ENCODE measurements around the gene HOPX.
"Not testable (repeated sequence)": the region's sequence is repeated elsewhere in the genome, so short reads cannot be mapped to it uniquely, and the experiment has no call there.

HOPX gene

DNA sequence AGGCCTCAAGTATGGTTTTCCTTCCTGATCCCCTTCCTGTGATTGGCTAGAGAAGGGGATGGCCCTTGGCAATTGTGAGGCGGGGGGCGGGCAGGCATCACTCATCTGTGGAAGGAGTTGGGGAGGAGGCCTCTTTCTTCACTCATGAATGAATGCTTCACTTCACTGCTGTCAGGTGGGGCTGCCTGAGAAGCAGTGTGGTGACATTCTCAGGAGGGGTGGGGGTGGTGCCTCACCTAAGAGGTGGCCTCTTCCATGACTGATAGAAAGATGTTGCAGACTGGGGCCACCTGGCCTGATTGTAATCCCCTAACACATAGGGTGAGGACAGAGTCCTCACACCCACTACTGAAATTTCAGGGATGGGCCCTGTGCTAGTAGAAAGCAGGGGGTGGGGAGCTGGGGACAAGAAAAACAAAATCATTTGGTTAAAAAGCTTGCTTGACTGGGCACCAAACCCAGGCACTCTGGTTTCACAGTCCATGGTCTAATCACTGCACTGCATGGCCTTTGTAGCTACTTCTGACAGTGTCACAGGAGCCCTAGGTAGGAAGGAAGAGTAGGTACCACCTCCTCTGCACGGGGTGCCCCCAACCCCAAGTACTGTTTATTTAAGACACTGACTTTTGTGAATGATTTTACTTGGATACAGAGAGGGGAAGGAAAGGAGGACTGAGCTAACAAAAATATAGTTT lies 5.6 kb upstream of the HOPX start:
- no peak for DNase-seq

DNA sequence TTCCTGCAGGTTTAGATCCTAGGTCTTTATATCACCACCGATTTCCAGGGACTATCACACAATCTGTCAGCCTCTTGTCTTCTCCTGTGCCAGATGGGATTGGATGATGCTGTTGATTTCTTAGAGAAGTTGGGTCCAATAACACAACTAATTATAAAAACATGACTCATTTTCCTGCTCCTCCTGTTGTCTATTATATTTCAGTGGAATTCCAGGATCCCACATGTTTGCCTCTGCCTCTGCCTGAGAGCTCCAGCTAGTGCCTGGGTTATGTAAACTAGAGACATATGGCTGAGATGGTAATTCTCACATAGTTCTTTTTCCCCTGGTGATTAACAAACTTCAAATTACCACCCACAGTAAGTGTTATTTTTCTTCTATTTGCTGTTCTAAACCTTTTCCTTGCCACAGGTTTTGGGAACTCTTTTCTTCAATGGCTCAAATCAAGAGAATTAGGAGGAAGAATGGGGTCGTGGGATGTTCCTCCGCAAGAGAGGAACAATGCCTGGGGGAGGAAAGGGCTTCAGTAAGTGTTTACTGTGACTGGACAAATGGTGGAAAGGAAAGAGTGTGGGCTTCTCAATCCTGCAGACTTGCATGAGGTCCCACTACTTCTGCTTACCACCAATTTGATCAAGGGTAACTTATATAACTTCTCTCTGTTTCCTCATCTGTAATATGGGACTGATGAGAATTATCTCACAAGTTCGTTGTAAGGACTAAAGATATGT lies 3.4 kb upstream of the HOPX start:
- DNase-seq = no peak

DNA sequence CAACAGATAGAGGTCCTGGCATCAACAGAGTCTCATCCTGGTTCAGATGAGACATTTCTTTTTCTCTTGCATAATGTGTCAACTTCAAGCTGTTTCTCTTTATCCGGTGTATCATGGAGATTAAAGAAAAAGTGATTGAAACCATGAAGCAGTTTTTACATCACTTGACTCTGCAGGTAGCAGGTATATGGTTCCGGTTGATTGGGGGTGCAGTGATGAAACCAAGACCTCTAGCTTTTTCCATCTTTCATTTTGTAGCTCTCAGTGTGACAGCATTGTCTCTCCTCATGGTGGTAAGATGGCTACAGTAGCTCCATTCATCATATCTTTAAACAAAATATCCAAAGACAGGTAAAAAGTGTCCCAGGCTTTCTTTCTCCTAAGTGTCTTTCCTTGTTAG lies 2.4 kb upstream of the HOPX start:
- DNase-seq = no peak

GRCh38 chr4:56681853-56682525 lies 893 bp upstream of the HOPX start:
- no peak for DNase-seq

- DNase-seq = no peak
Observed at GRCh38 chr4:56680266-56680665, 830 bp downstream of the HOPX start.

DNA sequence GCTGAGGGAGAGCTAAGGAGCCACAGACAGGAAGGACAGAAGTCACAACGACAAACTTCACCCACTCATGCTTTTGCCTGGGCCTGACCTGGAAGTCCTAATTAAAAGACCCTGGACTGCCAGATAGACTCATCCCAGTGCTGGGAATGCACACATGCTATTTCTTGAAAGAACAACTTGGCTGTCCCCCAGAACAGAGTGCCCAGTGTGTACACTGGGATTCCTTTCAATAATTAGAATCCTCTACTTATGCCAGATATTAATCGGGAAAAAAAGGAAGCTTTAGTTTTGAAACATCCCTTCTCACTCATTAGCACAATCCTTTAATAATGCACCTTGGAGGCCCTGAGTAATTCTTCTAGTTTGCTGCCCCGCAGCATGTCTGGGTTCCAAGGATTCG lies 3.4 kb downstream of the HOPX start:
- DNase-seq = no peak

DNA sequence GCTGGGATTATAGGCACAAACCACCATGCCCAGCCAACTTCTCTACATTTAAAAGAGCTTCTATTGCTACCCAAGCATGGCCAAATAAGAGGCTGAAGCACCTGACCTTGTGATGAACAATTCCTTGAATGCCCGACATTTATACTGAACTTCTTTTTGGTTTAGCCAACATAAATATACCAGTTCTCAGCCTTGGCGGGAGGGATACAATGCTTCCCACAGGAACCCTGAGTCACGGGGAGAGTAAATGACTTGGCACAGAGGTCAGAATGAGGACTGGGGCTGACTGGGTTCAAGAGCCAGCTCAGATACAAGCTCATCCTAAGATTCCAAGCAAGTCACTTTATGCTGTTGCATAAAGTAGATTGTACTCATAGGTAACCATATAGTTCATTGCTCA lies 6.1 kb downstream of the HOPX start:
- no peak for DNase-seq

DNA sequence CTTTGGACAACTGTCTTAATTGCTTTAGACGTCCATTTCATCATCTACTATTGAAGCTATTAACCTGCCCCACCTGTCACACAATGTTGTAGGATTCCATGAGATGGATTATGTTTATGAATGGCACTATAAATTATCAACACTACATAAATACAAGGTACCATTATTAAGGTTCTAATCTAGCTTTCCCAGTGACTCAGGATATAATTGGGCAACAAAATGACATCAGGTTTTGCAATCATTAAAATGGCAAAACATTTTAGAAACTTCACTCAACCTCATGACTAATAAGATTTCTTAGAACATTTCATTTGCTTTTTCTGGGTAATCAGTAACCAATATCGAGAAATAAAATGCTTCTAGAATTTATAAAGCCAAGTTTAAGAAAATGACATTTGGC lies 9.2 kb downstream of the HOPX start:
- DNase-seq = no peak

DNA sequence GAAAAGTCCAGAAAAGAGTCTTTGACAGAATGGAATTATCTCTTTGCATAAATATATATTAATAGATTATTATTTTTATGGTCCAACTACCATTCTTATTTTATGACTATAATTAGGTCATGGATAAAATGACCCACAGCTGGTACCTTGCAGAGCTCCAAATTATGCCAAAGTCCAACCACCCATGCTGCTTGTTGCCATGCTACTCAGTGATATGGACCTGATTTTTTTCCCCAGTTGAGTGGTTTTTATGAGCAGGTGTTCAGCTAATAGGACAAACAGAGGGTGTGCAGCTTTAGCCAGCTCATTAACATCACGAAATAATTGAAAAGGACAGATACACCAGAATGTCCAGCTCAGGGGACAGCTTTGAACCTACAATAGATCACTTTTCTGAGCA lies 9.7 kb downstream of the HOPX start:
- DNase-seq = no peak

GRCh38 chr4:56668267-56668666 lies 12.8 kb downstream of the HOPX start:
- no peak for DNase-seq

GRCh38 chr4:56667396-56667795 lies 13.7 kb downstream of the HOPX start:
- DNase-seq = not testable (repeated sequence)

GRCh38 chr4:56666279-56666678 lies 14.8 kb downstream of the HOPX start:
- no peak for DNase-seq

GRCh38 chr4:56665781-56666180 lies 15.3 kb downstream of the HOPX start:
- no peak for DNase-seq

DNA sequence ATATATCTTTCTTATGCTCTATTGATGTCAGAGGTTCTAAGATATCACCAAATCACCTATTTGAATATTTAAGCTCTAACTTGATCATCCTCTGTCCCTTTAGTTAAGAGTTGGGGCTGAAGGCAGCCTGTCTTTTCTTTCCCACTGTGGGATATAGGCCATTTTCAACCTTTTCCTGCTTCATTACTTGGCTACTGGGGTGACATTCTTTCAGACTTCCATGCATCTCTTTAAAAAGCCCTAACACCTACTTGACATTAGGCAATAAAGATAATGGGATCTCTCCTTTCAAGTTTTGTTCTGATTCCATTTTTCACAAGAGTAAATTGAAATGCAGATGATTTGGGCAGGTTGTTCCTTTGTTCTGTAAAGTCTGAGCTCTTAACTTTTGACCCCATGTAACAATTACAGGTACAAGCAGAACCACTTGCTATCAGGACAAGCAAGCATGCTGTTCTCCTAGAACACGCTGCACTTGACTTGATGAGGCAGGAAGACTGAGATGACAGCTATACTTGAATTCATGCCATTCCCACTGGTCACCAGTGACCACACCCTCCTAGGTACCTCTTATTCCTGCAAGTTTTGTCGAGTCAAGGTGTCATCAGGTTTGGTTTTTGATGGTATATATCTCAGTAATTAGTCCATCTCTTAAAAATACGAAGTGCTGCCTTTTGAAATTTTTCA lies 18.2 kb downstream of the HOPX start:
- no peak for DNase-seq

DNA sequence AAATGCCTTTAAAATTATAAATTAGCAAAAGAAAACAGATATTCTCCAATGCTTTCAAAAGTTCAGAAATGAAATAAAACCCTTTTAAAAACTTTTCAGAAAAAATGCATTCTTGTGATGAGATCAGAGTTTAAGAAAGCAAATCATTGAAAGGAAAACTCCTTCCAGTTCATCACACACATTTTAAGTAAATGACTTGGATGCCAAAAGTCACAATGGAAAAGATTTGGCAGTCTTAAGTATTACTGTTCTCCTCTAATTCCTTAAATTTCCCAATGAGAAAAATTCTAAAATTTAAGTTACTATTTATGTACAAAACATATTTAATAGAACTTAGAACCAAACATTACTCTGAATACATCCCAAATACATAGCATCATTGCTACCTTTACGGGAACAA lies 21.1 kb downstream of the HOPX start:
- DNase-seq = no peak

GRCh38 chr4:56658528-56658927 lies 22.6 kb downstream of the HOPX start:
- DNase-seq = no peak

GRCh38 chr4:56657818-56658217 lies 23.3 kb downstream of the HOPX start:
- no peak for DNase-seq

DNA sequence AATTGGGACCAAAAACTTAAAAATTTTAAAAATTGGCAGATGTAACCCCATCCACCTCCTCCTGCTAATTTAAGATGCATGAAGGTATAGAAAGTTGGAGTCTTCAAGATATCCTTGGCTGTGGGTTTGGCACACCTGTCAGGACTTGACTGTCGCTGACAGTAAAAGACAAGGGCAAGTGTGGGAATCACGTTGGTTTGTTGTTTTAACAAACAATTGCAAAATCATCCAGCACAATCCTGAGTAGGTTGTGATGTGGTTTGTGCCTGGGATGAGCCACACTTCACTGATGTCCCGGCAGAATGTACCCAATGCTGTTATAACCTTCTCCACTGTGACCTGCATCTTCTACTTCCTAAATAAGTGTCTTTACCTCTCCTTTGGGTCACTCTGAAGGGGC lies 24.0 kb downstream of the HOPX start:
- no peak for DNase-seq

DNA sequence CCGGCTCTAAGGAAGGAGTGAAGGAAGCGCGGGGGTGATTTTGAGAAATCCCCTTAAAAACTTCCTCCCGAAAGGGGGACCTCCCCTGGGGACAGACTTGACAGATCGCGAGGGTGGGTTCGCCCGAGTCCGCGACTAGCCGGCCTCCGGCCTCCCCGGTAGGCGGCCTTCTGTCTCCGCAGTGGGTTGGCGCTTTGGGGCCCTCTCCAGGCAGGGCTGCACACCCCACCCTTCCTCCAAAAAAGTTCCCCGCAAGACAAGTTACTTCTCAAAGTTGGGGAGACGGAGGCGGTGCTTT lies 24.8 kb downstream of the HOPX start:
- DNase-seq = peak; percentile 60

DNA sequence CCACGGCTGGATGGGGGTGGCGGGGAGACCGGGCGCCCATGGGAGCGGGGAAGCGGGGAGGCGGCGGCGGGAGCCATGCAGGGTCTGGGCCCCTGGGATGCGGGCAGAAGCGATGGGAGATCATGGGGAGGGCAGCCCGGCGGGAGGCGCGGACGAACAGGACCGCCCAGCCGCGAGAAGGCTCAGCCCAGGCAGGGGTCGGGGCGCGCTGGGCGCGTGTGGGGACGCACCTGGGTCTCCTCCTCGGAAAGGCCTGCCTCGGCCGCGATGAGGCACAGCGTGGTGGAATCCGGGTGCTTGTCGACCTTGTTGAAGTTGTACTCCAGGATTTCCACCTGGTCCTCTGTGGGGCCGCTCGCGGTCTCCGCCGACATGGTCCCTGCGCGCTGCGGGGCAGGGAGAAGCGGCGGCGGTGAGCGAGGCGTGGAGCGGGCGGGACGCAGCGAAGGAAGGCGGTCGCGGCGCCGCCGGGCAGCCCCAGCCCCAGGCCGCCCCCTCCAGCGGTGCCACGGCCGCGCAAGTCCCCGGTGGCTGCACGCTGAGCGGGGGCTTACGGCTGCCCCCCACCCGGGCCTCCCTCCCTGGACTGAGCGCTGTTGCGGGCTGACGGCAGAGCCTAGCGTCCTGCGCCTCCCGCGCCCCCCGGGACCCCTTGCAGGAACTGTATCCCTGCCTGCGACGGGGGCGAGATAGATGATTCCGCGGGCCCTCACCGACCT lies 25.3 kb downstream of the HOPX start:
- peak; percentile 53 for DNase-seq

DNA sequence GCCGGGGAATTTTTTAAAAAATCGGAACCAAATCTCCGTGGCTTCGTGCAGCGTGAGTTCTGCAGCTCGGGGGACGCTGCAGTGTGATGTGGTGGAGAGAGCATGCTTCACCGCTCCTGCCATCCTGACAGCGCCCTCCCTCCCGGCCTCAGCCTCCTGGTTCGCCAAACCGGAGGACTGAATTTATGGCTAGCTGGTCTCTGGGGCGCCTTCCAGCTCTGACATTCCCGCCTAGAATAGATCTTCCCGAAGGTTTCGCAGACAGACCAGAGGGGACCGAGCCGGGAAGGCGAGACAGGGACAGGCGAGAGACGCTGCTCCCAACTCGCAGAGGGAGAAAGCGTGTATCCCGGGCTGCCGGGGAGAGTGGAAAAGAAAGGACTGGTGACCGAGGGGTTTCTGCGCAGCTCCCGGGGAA lies 25.9 kb downstream of the HOPX start:
- no peak for DNase-seq

DNA sequence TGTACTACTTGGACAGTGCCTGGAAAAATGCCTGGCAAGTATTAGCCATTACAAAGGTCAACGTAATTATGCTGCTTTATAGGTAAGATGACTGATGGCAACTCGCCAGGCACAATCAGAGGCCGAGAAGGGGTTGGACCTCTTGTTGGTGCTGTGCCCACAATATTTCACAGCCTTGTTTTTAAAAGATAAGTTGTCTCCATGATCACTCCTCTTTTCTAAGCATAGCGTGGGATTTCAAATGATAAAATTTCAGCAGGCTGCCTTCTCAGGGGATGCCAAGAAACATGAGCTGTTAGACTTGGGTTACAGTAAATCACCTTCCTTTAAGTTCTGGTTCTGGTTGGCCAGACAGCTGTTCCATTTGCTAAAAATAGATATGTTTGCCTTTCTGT lies 26.9 kb downstream of the HOPX start:
- DNase-seq = no peak

Data from left hindlimb (tissue), 1 donor.